Brain microvascular endothelial cell (primary cell): ENCODE results near the gene ADAMTS12.
A peak's percentile ranks its signal among the peaks of the same experiment; 100 is the strongest.

ENCODE experiments used
- DNase-seq: peaks from one replicate; pipeline ENCODE4 v3.0.0-alpha.2; 2020
- H3K27ac ChIP-seq: fragments of 250-450 bp; sonication (Bioruptor Pico); 2 replicates; pipeline ENCODE4 v1.5.1; 2020; ENCODE audit warnings: mild to moderate bottlenecking, moderate library complexity
- H3K27me3 ChIP-seq: fragments of 250-450 bp; sonication (Bioruptor Pico); replicated peaks from 2 replicates; pipeline ENCODE4 v1.5.1; 2020; ENCODE audit warnings: mild to moderate bottlenecking
- H3K36me3 ChIP-seq: fragments of 250-450 bp; sonication (Bioruptor Pico); replicated peaks from 2 replicates; pipeline ENCODE4 v1.5.1; 2020; ENCODE audit warnings: mild to moderate bottlenecking
- H3K4me3 ChIP-seq: 2 replicates; pipeline ENCODE4 v1.5.1; 2011; ENCODE audit warnings: low read depth, mild to moderate bottlenecking, control low read depth, low read length, moderate library complexity
- CTCF ChIP-seq: IDR thresholded peaks from 2 replicates; pipeline ENCODE4 v1.5.1; 2011; ENCODE audit warnings: low read depth, mild to moderate bottlenecking, moderate library complexity, low read length, control low read depth, inconsistent platforms; ENCODE audit errors: missing control alignments
- in situ Hi-C: cut with HindIII; loops from 2 replicates; pipeline ENCODE4 v1.10.0; 2017; ENCODE audit warnings: low sequenced_read_pairs, low pct_ligation_motif_present

ADAMTS12 gene

GRCh38 chr5:33531824-33532223 is 360.0 kb downstream of the ADAMTS12 start:
- no peak for TF ChIP-seq CTCF
- DNase-seq: no peak
- no peaks in the 10 kb centered on the region for H3K27me3 ChIP-seq
- peaks cover 66% of the 10 kb centered on the region for H3K36me3 ChIP-seq
- no peak overlapping the region for H3K27ac ChIP-seq
- in situ Hi-C loops: no loop called here
- H3K4me3 ChIP-seq: no peak overlapping the region

- Histone ChIP-seq H3K27ac (no peak overlapping the region), H3K27me3 (no peaks in the 10 kb centered on the region), H3K36me3 (peaks cover 74% of the 10 kb centered on the region), H3K4me3 (no peak overlapping the region)
- in situ Hi-C loops: no loop called here
- no peak for DNase-seq
- no peak for TF ChIP-seq CTCF
Observed at GRCh38 chr5:33531037-33531298, 360.8 kb downstream of the ADAMTS12 start.

DNA sequence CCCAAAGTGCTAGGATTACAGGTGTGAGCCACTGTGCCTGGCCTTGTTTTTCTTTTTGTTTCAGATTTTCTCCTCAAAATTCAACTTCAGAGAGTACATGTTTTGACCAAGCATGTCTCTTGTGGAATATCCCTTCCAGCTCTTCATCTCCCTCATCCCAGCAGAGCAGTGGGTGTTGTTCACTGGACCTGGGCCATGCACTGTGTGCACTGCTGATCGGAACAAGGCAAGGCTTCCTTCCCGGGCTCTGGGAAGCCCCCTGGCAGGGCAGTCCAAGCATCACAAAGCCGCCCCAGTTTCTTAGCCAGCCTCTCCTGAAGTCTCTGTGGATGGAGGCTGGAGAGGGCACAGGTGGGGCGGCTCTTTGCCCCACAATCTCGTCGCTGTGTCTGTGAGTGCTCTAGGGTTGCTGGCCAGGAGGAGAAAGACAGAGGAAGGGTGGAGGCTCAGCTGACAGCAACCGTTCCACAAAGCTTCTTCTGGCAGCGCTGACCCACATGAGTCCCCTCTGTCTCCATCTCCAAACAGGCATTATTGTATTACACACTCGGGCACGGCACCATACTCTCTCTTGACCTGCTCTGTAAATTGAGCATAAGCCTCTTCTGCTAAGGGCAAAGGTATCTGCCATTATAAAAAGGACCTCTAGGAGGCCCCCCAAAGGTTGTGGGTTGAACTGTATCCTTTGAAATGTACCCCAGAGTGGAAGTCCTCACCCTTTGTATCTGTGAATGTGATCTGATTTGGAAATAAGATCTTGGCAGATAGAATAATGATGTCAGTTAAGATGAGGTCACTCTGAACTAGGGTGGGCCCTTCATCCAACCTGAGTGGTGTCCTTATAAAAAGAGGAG is 361.4 kb downstream of the ADAMTS12 start:
- no peak overlapping the region for H3K4me3 ChIP-seq
- in situ Hi-C loops: no loop called here
- H3K27ac ChIP-seq: no peak overlapping the region
- peak; percentile 17 for TF ChIP-seq CTCF
- H3K36me3 ChIP-seq: peaks cover 77% of the 10 kb centered on the region
- no peaks in the 10 kb centered on the region for H3K27me3 ChIP-seq
- no peak for DNase-seq

GRCh38 chr5:33527696-33528095 is 364.1 kb downstream of the ADAMTS12 start:
- DNase-seq: no peak
- TF ChIP-seq CTCF: no peak
- Histone ChIP-seq H3K27ac (no peak overlapping the region), H3K4me3 (no peak overlapping the region), H3K36me3 (peaks cover 78% of the 10 kb centered on the region), H3K27me3 (no peaks in the 10 kb centered on the region)
- in situ Hi-C loops: no loop called here

DNA sequence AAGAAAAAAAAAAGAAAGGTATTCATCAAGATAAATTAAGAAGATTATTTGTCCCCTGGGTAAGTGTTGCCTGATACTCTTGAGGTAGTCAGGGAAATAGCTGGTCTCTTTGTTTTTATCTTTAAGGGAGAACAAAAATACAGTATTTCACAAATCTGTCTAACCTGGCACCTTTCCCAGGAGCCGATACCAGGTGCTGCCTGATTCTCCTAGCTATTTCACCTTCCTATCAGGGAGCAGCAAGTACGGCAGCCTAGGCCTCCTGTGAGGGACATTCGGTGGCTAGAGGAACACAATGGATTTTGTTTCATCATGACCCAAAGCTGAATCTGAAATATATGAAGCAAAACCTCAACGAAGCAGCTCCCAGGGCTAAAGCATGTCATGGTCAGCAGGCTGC is 365.0 kb downstream of the ADAMTS12 start:
- Histone ChIP-seq H3K27ac (no peak overlapping the region), H3K27me3 (no peaks in the 10 kb centered on the region), H3K36me3 (peaks cover 70% of the 10 kb centered on the region), H3K4me3 (no peak overlapping the region)
- DNase-seq: no peak
- in situ Hi-C loops: no loop called here
- no peak for TF ChIP-seq CTCF

GRCh38 chr5:33524476-33524875 is 367.3 kb downstream of the ADAMTS12 start:
- Histone ChIP-seq H3K27me3 (no peaks in the 10 kb centered on the region), H3K27ac (no peak overlapping the region), H3K36me3 (peaks cover 50% of the 10 kb centered on the region), H3K4me3 (no peak overlapping the region)
- in situ Hi-C loops: no loop called here
- peak; percentile 57 for DNase-seq
- no peak for TF ChIP-seq CTCF
